Gastroesophageal sphincter (tissue), 3 donors: ENCODE measurements around the gene RGS5.

Experiments used
- POLR2A ChIP-seq, 2 donors: fragments of 450-650 bp; IDR thresholded peaks; one replicate each; pipeline ENCODE4 v1.6.1; 2017; ENCODE audit warnings: antibody characterized with exemption in 2 of 2, mild to moderate bottlenecking in 2 of 2, moderate library complexity in 1 of 2
- POLR2AphosphoS5 ChIP-seq: sonication (generic); formaldehyde crosslinking; IDR thresholded peaks from one replicate; pipeline ENCODE4 v1.6.1; 2017; ENCODE audit warnings: antibody characterized with exemption
- TF ChIP-seq, protein P1 (sequence below), 4 experiments: fragments of 200-600 bp in 2 of 4; fragments of 450-650 bp in 2 of 4; sonication (generic) in 1 of 4; IDR thresholded peaks; one replicate each; pipeline ENCODE4 v1.5.1; 2017 to 2019; ENCODE audit warnings: antibody characterized with exemption in 4 of 4, mild to moderate bottlenecking in 2 of 4, moderate library complexity in 2 of 4

DNA sequence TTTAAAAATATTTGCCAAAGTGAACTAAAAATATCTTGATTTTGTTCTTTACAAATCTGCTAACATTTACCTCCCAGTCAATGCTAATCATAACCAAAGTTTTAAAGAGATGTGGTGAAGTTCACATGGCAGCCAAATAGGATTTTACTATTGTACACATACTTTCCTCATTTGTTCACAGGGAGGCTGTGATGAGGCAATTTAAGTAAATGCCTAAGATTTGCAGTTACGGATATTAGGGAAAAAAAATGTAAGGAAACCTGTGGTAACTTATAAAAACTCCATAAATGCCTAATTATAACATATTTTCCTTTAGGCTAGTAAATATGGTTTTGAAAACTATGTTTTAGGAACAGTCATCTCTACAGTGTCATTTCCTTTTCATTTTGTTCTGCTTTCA, 32.4 kb downstream of the RGS5 start:
- TF ChIP-seq, protein P1, sequence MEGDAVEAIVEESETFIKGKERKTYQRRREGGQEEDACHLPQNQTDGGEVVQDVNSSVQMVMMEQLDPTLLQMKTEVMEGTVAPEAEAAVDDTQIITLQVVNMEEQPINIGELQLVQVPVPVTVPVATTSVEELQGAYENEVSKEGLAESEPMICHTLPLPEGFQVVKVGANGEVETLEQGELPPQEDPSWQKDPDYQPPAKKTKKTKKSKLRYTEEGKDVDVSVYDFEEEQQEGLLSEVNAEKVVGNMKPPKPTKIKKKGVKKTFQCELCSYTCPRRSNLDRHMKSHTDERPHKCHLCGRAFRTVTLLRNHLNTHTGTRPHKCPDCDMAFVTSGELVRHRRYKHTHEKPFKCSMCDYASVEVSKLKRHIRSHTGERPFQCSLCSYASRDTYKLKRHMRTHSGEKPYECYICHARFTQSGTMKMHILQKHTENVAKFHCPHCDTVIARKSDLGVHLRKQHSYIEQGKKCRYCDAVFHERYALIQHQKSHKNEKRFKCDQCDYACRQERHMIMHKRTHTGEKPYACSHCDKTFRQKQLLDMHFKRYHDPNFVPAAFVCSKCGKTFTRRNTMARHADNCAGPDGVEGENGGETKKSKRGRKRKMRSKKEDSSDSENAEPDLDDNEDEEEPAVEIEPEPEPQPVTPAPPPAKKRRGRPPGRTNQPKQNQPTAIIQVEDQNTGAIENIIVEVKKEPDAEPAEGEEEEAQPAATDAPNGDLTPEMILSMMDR (IDR thresholded peaks at IDR 0.05), result no peak
- TF ChIP-seq POLR2AphosphoS5 (no peak), POLR2A (IDR thresholded peaks at IDR 0.05) (no peak)
